SU-DHL-6 (cell line): ENCODE measurements around the gene PDE1C.

Source experiments
- EZH2phosphoT487 ChIP-seq: fragments of 200-600 bp; sonication (generic), shearing (Covaris generic); conservative IDR thresholded peaks from 2 replicates; pipeline ENCODE4 v1.6.1; 2018; ENCODE audit warnings: mild to moderate bottlenecking, antibody characterized with exemption, low read length, moderate library complexity, mixed read lengths
- TF ChIP-seq, protein P1 (sequence below): fragments of 200-600 bp; sonication (generic); IDR thresholded peaks from one replicate; pipeline ENCODE4 v1.5.1; 2017; ENCODE audit warnings: antibody characterized with exemption, mild to moderate bottlenecking, low read length, moderate library complexity; ENCODE audit not compliant: insufficient read depth, poor library complexity, severe bottlenecking

DNA sequence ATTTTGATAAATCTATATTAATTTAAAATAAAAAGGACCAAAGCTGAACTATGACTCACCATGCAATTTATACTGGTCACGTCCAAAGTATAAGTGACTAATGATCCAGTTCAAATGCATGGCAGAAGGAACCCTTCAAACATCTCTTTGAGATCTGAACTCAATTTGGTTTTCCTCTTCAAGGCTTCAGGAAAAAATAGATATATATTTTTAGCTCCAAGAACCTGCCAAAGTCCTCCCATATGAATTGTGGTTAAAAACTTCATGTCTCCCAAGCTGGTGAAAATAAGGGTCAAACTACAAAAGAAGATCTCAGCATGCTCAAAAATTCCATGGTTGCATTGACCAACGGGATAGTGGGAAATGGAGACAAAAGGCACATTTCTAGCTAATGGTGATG lies 34.6 kb upstream of the PDE1C start:
- TF ChIP-seq, protein P1, sequence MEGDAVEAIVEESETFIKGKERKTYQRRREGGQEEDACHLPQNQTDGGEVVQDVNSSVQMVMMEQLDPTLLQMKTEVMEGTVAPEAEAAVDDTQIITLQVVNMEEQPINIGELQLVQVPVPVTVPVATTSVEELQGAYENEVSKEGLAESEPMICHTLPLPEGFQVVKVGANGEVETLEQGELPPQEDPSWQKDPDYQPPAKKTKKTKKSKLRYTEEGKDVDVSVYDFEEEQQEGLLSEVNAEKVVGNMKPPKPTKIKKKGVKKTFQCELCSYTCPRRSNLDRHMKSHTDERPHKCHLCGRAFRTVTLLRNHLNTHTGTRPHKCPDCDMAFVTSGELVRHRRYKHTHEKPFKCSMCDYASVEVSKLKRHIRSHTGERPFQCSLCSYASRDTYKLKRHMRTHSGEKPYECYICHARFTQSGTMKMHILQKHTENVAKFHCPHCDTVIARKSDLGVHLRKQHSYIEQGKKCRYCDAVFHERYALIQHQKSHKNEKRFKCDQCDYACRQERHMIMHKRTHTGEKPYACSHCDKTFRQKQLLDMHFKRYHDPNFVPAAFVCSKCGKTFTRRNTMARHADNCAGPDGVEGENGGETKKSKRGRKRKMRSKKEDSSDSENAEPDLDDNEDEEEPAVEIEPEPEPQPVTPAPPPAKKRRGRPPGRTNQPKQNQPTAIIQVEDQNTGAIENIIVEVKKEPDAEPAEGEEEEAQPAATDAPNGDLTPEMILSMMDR: no peak
- no peak for TF ChIP-seq EZH2phosphoT487
